SK-N-SH (cell line): ENCODE data around the gene RAD51B. TPM values are rescaled to one million over a fixed set of nuclear protein-coding genes. Genes with fewer than 3 reads are reported as not detected.
A peak's percentile ranks its signal among the peaks of the same experiment; 100 is the strongest.

Source experiments
- CTCF ChIA-PET: fragments of 300-600, 350-600 bp; formaldehyde crosslinking; extraction: SDS; loops from one replicate; lab custom pipeline; 2021; lab: Yijun Ruan, JAX
- POLR2A ChIA-PET: fragments of 350-600 bp; sonication (Branson Sonifier 250); formaldehyde crosslinking; extraction: SDS; loops from one replicate; lab custom pipeline; 2020; ENCODE audit warnings: antibody characterized with exemption, inconsistent platforms; lab: Yijun Ruan, JAX
- DNase-seq: peaks from one replicate; pipeline ENCODE4 v3.0.0; 2012
- H2AFZ ChIP-seq: fragments of 200-600 bp; sonication (generic); 2 replicates; pipeline ENCODE4 v1.8.1; 2016; ENCODE audit warnings: antibody characterized with exemption, mild to moderate bottlenecking, low read depth
- H3F3A ChIP-seq: fragments of 200-600 bp; sonication (generic); replicated peaks from 2 replicates; pipeline ENCODE3; 2016; ENCODE audit warnings: antibody characterized with exemption, mild to moderate bottlenecking; ENCODE audit not compliant: insufficient read depth
- H3K27ac ChIP-seq, 2 experiments: fragments of 200-500 bp in 1 of 2; fragments of 200-600 bp in 1 of 2; sonication (Bioruptor generic) in 1 of 2; sonication (generic), shearing (Covaris generic) in 1 of 2; 2 replicates each; pipeline versions ENCODE4 v1.5.1 to v1.6.1; 2014 to 2016; ENCODE audit warnings: low read depth in 2 of 2, inconsistent platforms in 1 of 2, low read length in 1 of 2, mild to moderate bottlenecking in 1 of 2, mixed read lengths in 1 of 2
- H3K27me3 ChIP-seq: fragments of 200-600 bp; sonication (generic), shearing (Covaris generic); 2 replicates; pipeline ENCODE4 v1.6.1; 2016; ENCODE audit warnings: mixed run types; ENCODE audit not compliant: insufficient read depth
- H3K36me3 ChIP-seq, 2 experiments: fragments of 200-500 bp in 1 of 2; fragments of 200-600 bp in 1 of 2; sonication (Bioruptor generic) in 1 of 2; sonication (generic) in 1 of 2; replicated peaks in 1 of 2; 2 replicates each; pipeline versions ENCODE3 to v1.5.1; 2014 to 2016; ENCODE audit warnings: low read length in 1 of 2, mild to moderate bottlenecking in 1 of 2; ENCODE audit not compliant: insufficient read depth in 2 of 2, control insufficient read depth in 1 of 2
- H3K4me1 ChIP-seq, 2 experiments: fragments of 200-500 bp in 1 of 2; fragments of 200-600 bp in 1 of 2; sonication (Bioruptor generic) in 1 of 2; sonication (generic), shearing (Covaris generic) in 1 of 2; 2 replicates each; pipeline versions ENCODE4 v1.5.1 to v1.6.1; 2014 to 2016; ENCODE audit warnings: low read depth in 1 of 2, low read length in 1 of 2, mixed run types in 1 of 2; ENCODE audit not compliant: insufficient read depth in 2 of 2, control insufficient read depth in 1 of 2
- H3K4me2 ChIP-seq: fragments of 200-600 bp; sonication (generic), shearing (Covaris generic); 2 replicates; pipeline ENCODE4 v1.6.1; 2017; ENCODE audit warnings: mixed run types
- H3K4me3 ChIP-seq, 2 experiments: fragments of 200-500 bp in 1 of 2; fragments of 200-600 bp in 1 of 2; sonication (Bioruptor generic) in 1 of 2; sonication (generic), shearing (Covaris generic) in 1 of 2; 2 replicates each; pipeline versions ENCODE4 v1.5.1 to v1.8.1; 2014 to 2016; ENCODE audit warnings: low read depth in 2 of 2, inconsistent platforms in 1 of 2, low read length in 1 of 2, mild to moderate bottlenecking in 1 of 2, mixed read lengths in 1 of 2, moderate library complexity in 1 of 2
- H3K79me2 ChIP-seq: fragments of 200-600 bp; sonication (generic); 2 replicates; pipeline ENCODE4 v1.8.1; 2017; ENCODE audit warnings: mild to moderate bottlenecking; ENCODE audit not compliant: insufficient read depth
- H3K9ac ChIP-seq: fragments of 200-600 bp; sonication (generic); 2 replicates; pipeline ENCODE4 v1.6.1; 2017; ENCODE audit warnings: mixed run types
- H3K9me2 ChIP-seq: fragments of 200-600 bp; sonication (generic); 2 replicates; pipeline ENCODE4 v1.6.1; 2017; ENCODE audit warnings: mixed run types
- H3K9me3 ChIP-seq: fragments of 200-600 bp; sonication (generic); 2 replicates; pipeline ENCODE4 v1.6.1; 2017; ENCODE audit warnings: mixed run types, mild to moderate bottlenecking, moderate library complexity
- H4K20me1 ChIP-seq: fragments of 200-600 bp; sonication (generic); 2 replicates; pipeline ENCODE4 v1.6.1; 2017; ENCODE audit warnings: mild to moderate bottlenecking, mixed run types; ENCODE audit not compliant: insufficient read depth
- CTCF ChIP-seq: fragments of 200-600 bp; sonication (generic); IDR thresholded peaks from 2 replicates; pipeline ENCODE4 v1.6.1; 2017; ENCODE audit warnings: antibody characterized with exemption, mild to moderate bottlenecking, moderate library complexity
- EP300 ChIP-seq, 2 experiments: IDR thresholded peaks; 2 replicates each; pipeline versions ENCODE4 v1.4.0 to v1.6.1; 2012; ENCODE audit warnings: borderline replicate concordance in 1 of 2, low read depth in 1 of 2, low read length in 1 of 2
- EZH2phosphoT487 ChIP-seq: fragments of 200-600 bp; sonication (generic); IDR thresholded peaks from 2 replicates; pipeline ENCODE4 v1.6.1; 2017; ENCODE audit warnings: low read depth, mixed run types, mild to moderate bottlenecking, antibody characterized with exemption, moderate library complexity, borderline replicate concordance
- FOSL2 ChIP-seq: IDR thresholded peaks from 2 replicates; pipeline ENCODE4 v1.4.0; 2012; ENCODE audit warnings: low read depth, mild to moderate bottlenecking, moderate library complexity, borderline replicate concordance
- FOXJ3 ChIP-seq: sonication (generic); formaldehyde crosslinking; IDR thresholded peaks from 2 replicates; pipeline ENCODE4 v1.5.1; 2020; ENCODE audit warnings: mild to moderate bottlenecking, missing genetic modification reagents
- FOXM1 ChIP-seq: IDR thresholded peaks from 2 replicates; pipeline ENCODE4 v1.4.0; 2012; ENCODE audit warnings: low read depth, mild to moderate bottlenecking
- GABPA ChIP-seq: IDR thresholded peaks from 2 replicates; pipeline ENCODE4 v1.4.0; 2012; ENCODE audit warnings: low read depth, mild to moderate bottlenecking
- JUND ChIP-seq: IDR thresholded peaks from 2 replicates; pipeline ENCODE4 v1.4.0; 2012
- MXI1 ChIP-seq: IDR thresholded peaks from 2 replicates; pipeline ENCODE4 v1.6.1; 2012; ENCODE audit warnings: mild to moderate bottlenecking, low read depth, low read length, improper control_type of control experiment
- NFIC ChIP-seq: IDR thresholded peaks from 2 replicates; pipeline ENCODE4 v1.4.0; 2012; ENCODE audit warnings: borderline replicate concordance
- PBX3 ChIP-seq: IDR thresholded peaks from 2 replicates; pipeline ENCODE4; 2012
- RFX5 ChIP-seq: IDR thresholded peaks from 2 replicates; pipeline ENCODE4 v1.6.1; 2012; ENCODE audit warnings: mild to moderate bottlenecking, improper control_type of control experiment, low read length
- RXRA ChIP-seq: IDR thresholded peaks from 2 replicates; pipeline ENCODE4 v1.4.0; 2012; ENCODE audit warnings: low read depth, mild to moderate bottlenecking, borderline replicate concordance
- SMC3 ChIP-seq: IDR thresholded peaks from 2 replicates; pipeline ENCODE4 v1.6.1; 2012; ENCODE audit warnings: low read depth, low read length, improper control_type of control experiment
- TCF12 ChIP-seq: IDR thresholded peaks from 2 replicates; pipeline ENCODE4 v1.4.0; 2012
- TEAD4 ChIP-seq: IDR thresholded peaks from 2 replicates; pipeline ENCODE4 v1.4.0; 2012; ENCODE audit warnings: mild to moderate bottlenecking, borderline replicate concordance; ENCODE audit not compliant: insufficient read depth
- USF1 ChIP-seq: IDR thresholded peaks from 2 replicates; pipeline ENCODE4 v1.4.0; 2012; ENCODE audit warnings: low read depth, borderline replicate concordance
- YY1 ChIP-seq: IDR thresholded peaks from 2 replicates; pipeline ENCODE4 v1.4.0; 2012; ENCODE audit warnings: low read depth, mild to moderate bottlenecking
- ZBTB33 ChIP-seq: IDR thresholded peaks from 2 replicates; pipeline ENCODE4 v1.4.0; 2012; ENCODE audit warnings: low read depth, borderline replicate concordance
- WGBS: methylation state at CpG from one replicate; pipeline ENCODE4 v1.1.6; 2017; ENCODE audit warnings: low lambda C conversion rate; 5-methylcytosine and 5-hydroxymethylcytosine counted together
- polyA plus RNA-seq, 3 experiments: library from polyadenylated mRNA; depleted of rRNA; stranded (reverse); fragments of >200 nt; gene quantifications; 2 replicates each; pipeline ENCODE4 v1.2.3, GENCODE V29; 2012

RAD51B gene
- polyA plus RNA-seq, 1 of the 3 experiments (the other 2 are of a cell fraction) = 6.0 TPM

GRCh38 chr14:68664225-68664681 is 844.7 kb downstream of the RAD51B start:
- ChIA-PET POLR2A (no interaction called here), CTCF (interaction anchor here (0.7 to 0.9 kb wide), 3 partner anchors 115 to 134 kb away, joined by 3 to 4 read pairs (median 3); no protein-coding TSS in a partner anchor)
- peaks cover 18% of the 10 kb centered on the region for H3F3A ChIP-seq
- TF ChIP-seq GABPA (no peak), NFIC (no peak), YY1 (no peak), USF1 (no peak), JUND (no peak), FOXJ3 (CRISPR knock-in tag) (no peak), EZH2phosphoT487 (no peak), SMC3 (no peak), ZBTB33 (no peak), RXRA (no peak), TCF12 (no peak), RFX5 (no peak), CTCF (no peak), FOXM1 (no peak), EP300 (IDR thresholded peaks at IDR 0.05; ENCODE audit: borderline replicate concordance in 1 of 2, low read depth in 1 of 2, low read length in 1 of 2) (no peak), PBX3 (no peak), TEAD4 (no peak), FOSL2 (no peak), MXI1 (no peak)
- DNase-seq = no peak
- no peaks in the 10 kb centered on the region for H3K36me3 ChIP-seq
- H3K4me3 ChIP-seq = no peak overlapping the region
- H3K27ac ChIP-seq = peak overlapping the region in 1 of 2 experiments; percentile 79; a peak in 1 of 4 replicates
- H3K4me1 ChIP-seq = peaks cover 5 to 19% of the 10 kb centered on the region in 2 experiments
- no peak overlapping the region for H2AFZ ChIP-seq
- H4K20me1 ChIP-seq = no peaks in the 10 kb centered on the region
- H3K9me2 ChIP-seq = no peaks in the 10 kb centered on the region
- no peak overlapping the region for H3K9ac ChIP-seq
- no peaks in the 10 kb centered on the region for H3K9me3 ChIP-seq
- H3K4me2 ChIP-seq = peak overlapping the region; percentile 39; the same call in 1 of the 2 replicates
- WGBS = 86% methylated on average over 4 of the region's 4 CpGs
- H3K27me3 ChIP-seq = no peaks in the 10 kb centered on the region
- H3K79me2 ChIP-seq = no peaks in the 10 kb centered on the region
